ENCODE results near the gene SRGAP2B.
"Not testable (repeated sequence)": the region's sequence is repeated elsewhere in the genome, so short reads cannot be mapped to it uniquely, and the experiment has no call there.

The SRGAP2B gene

DNA sequence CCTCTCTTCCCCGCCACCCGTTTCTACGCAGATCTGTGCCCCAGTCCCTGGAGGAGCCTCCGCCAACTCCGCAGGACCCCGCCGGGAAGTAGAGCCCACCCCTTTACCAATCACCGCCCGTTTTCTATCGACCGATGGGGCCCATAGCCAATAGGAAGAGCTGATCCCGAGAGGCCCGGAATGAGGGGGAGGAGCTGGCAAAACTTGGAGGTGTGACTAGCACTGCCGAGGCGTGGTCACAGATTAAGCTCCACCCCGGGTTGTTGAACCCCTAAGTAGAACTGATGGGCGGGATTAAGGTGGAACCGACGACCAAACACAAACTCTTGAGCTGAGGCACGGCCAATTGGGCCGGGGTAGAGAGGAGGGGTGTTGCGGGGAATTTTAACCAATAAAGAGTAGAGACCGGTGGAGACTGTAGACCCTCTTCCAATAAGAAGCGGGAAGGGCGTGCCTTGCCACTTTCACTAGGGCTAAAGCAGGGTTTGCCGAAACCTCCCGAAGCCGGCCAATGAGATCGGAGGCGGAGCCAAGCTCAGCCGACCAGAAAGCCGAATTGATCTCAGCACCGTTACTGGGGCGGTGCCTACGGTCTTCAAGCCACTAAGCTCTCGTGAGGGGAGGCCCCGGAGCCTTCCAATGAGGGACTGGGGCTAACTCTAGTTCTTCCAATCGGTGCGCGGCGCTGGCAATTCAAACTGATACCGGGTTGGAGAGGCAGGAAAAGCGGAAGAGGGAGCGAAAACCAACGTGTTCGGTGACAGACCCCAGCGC, at the start of gene SRGAP2B, which contains the start of gene FAM72D:
Gene SRGAP2B (minus strand): TSS at position 45 of the 774 bp plus-strand sequence. CDS start 2,427 bp downstream, outside the sequence.
Gene FAM72D (plus strand): TSS at position 691 of the 774 bp plus-strand sequence. CDS start 874 bp downstream, outside the sequence.
- DNase-seq = not testable (repeated sequence)

GRCh38 chr1:145144264-145144913, 49.3 kb upstream of the SRGAP2B start:
- not testable (repeated sequence) for DNase-seq

GRCh38 chr1:145140549-145140948, 45.4 kb upstream of the SRGAP2B start:
- DNase-seq = not testable (repeated sequence)

DNA sequence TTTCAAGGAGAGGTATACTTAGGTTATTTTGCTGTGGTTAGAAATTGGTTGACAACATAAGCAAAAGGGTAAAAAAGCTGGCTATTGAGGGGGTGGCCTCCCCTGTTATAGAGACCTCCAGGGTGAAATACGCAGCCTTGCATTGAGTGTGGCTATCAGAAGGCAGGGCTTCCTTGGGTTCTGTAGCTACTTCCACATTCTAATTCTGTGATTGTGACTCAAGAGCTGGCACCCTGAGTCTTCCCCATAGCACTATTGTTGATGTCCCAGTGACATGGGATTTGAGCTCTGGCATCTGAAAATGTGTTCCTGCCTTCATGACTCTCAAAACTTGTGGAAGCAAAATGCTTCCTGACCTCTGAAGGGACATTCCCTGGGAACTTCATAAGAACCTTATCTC, 39.3 kb upstream of the SRGAP2B start:
- not testable (repeated sequence) for DNase-seq

- DNase-seq = peak; percentile 2 to 6
Measured at GRCh38 chr1:145128697-145129469, 33.8 kb upstream of the SRGAP2B start.

GRCh38 chr1:145127144-145127543, 32.0 kb upstream of the SRGAP2B start:
- DNase-seq = not testable (repeated sequence)

DNA sequence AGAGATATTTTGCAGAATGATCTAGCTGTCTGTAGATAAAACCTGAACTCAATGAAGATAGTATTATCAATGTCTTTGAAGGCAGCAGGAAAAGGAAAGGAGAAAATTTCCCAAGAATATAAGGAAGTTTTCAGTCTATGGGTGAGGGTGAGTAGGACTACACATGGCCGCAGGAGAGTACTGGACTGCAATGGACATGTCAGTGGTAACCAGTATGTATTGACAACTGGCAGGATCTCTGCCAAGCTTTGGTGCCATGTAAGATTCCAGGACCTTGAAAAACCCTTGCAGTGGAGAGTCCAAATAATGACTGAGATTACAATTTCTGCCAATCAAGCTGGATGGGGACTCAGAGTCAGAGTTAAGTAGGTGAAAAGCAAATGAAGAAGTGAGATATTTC, 30.0 kb upstream of the SRGAP2B start:
- DNase-seq = not testable (repeated sequence)

- DNase-seq = not testable (repeated sequence)
Measured at GRCh38 chr1:145123992-145124641, 29.0 kb upstream of the SRGAP2B start.

DNA sequence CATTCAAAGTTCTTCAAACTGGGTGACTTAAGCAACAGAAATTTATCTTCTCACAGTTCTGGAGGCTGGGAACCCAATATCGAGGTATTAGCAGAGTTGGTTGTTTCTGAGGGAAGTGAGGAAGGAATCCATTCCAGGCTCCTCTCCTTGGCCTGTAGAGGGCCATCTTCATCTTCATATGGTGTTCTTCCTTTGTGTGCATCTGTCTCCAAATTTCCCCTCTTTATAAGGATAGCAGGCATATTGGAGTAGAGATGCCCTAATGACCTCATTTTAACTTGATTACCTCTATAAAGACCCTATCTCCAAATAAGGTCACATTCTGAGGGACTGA, 27.9 kb upstream of the SRGAP2B start:
- DNase-seq = not testable (repeated sequence)

DNA sequence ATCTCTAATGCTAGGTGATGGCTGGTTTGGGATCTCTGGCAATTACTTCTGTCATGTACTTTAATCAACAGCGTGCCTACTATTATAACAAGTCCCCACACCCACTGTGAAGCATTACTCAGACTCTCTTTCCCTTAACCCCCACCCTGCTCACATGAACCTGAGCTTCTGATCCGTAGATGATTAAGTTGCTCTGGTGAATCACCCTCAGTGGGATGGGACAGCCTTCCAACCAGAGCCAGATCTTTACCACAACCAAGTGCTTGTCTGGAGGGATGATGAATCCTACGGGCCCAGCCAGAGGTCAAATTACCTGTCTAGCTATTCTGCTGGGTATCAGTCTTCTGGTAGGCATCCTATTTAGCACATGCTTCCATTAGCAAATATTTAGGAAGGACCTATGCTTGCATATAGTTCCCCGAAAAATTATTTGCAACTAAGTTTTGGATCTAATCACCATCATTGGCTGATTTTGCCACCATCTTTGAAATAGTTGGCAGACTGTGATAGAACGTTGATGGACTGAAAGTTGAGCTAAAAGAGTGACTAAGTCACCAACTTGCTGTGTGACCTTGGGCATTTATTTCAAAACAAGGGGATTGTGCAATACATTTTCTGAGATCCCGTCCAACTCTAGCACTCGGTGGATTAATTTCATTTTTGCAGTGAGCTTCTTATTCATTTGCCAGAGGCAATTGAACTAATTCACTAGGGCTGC, 27.4 kb upstream of the SRGAP2B start:
- DNase-seq = not testable (repeated sequence)

DNA sequence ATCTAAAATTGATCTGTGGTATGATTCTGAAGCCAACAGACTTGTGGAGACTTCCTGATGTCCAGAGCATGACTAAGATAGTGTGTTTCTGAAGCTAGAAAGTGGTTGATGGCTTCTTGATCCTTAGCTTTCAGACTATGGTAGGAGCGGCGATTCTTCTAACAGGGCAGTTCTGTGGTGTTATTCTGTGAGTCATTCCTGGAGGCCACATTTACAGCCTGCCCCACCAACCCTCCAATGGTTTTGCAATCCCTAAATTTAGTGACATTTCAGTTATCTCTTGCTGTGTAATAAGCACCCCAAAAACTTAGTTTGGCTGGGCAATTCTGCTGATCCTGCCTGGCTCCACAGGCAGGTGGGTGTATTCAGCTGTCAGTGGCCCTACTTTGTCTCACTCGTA, 24.7 kb upstream of the SRGAP2B start:
- not testable (repeated sequence) for DNase-seq

GRCh38 chr1:145115587-145116493, 20.7 kb upstream of the SRGAP2B start:
- DNase-seq = not testable (repeated sequence)

GRCh38 chr1:145114560-145115057, 19.5 kb upstream of the SRGAP2B start:
- not testable (repeated sequence) for DNase-seq

- DNase-seq = not testable (repeated sequence)
Measured at GRCh38 chr1:145112703-145113102, 17.6 kb upstream of the SRGAP2B start.

DNA sequence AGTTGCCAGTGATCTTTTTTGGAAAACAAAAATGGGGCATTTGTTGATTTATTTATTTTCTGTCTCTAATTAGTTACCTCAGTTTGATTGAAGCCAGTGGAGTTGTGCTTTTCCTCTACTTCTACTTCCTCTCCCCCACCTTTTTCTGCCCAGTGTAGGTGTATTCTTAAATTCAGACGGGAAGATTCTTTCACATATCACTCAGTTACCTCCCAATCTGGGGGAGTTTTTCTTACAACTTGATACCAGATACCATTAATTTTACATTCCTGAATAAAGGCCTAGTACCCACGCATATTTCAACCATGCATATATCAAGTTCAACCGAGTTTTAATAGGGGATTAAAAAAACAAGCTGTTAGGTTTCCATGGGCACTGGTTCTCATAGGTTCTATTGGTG, 16.5 kb upstream of the SRGAP2B start:
- DNase-seq = not testable (repeated sequence)

- not testable (repeated sequence) for DNase-seq
Measured at GRCh38 chr1:145103294-145103693, 8.2 kb upstream of the SRGAP2B start.

DNA sequence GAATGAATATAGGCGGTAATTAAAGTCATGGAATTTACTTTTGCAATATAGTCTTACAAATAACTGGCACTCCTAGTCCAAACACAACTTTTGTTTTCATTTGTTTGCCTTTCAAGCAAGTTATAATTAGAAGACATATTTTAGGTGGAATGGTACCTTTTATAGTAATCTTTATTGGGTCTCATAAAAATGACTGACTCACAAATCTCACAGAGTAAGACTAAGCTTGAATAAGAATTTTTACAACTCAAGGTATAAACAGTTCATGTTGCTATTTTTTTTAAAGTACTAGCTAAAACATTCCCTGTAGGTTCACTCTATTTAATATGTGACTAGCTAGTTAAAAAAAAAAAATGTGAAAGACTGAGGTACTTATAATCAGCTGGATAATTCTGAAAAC, 6.6 kb upstream of the SRGAP2B start:
- DNase-seq = not testable (repeated sequence)

DNA sequence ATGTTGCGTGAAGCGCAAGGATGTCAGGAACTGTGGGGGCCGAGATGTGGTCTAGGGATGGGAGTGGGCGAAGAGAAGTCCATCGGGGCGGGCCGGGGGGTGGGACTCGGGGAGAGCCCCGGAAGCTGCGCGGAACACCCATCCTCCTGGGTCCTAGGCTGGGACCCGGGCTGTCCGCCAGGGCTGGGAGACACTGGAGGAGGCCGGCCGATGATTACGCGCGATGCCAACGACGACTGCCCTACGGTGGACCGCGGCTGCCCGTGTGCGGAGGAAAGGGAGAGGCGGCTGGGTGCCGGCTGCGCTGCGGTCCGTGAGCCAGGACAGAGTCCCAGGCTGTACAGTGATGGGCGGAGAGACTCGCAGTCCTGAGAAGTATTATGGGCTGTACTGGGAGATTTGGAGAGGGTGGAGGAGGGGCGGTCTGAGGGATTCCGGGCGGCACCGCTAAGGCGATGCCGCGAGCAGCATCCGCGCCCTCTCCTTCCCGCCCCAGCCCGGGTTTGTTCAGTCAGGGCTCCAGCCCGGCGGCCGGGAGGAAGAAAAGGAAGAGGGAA, 395 bp downstream of the SRGAP2B start:
- DNase-seq = peak; percentile 17 to 22

DNA sequence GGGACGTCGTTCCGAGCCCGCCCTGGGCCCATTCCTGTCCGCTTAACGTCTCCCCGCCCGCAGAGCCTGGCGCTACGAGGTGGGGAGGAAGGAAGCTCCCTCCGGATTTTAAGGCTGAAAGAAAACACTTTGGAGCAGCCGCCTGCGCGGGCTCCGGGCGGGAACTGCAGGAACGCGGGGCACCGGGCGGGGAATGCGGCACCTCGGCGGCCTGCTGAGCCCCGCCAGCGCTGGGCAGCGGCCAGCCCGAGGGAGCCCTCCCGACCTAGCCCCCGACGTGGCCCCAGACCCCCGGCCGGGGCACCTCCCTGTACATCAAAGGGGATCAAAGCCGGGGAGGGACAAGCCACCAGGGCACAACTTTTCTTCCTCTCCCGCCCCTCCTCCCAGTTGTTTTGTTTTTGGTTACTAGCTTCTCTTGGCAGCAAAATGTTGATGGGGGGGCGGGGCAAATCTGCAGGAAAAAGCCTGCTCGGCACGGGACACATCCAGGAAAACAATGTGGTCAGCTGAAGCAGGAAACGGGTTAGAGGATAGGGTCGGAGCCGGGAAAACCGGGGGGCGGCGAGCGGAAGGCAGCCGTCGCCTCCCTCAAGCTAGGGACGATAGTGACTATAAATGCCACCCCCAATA, 1.5 kb downstream of the SRGAP2B start:
- peak; percentile 15 to 24 for DNase-seq

Data from stimulated activated CD4-positive, alpha-beta T cell treated with anti-CD3 and anti-CD28 coated beads, Interleukin-2, amount 100 ng/mL, for 24 hours (primary cell).